IMR-90 (cell line): ENCODE data around the gene CMTR1.

ENCODE experiments used
- BHLHE40 ChIP-seq: fragments of 150-350 bp; IDR thresholded peaks from 2 replicates; pipeline ENCODE4 v1.6.1; 2016; ENCODE audit warnings: mild to moderate bottlenecking, low read depth, low read length
- CEBPB ChIP-seq: IDR thresholded peaks from 2 replicates; pipeline ENCODE4 v1.6.1; 2012; ENCODE audit warnings: low read depth, low read length, improper control_type of control experiment
- CHD1 ChIP-seq: IDR thresholded peaks from 2 replicates; pipeline ENCODE4 v1.6.1; 2012; ENCODE audit warnings: low read depth, low read length, improper control_type of control experiment
- CTCF ChIP-seq: conservative IDR thresholded peaks from 2 replicates; pipeline ENCODE4 v1.5.1; 2012; ENCODE audit warnings: mild to moderate bottlenecking, low read depth, low read length, improper control_type of control experiment
- FOS ChIP-seq: fragments of 150-350 bp; IDR thresholded peaks from 2 replicates; pipeline ENCODE4 v1.6.1; 2016; ENCODE audit warnings: low read depth, low read length
- MAFK ChIP-seq: IDR thresholded peaks from 2 replicates; pipeline ENCODE4 v1.6.1; 2012; ENCODE audit warnings: low read depth, low read length, improper control_type of control experiment
- MAZ ChIP-seq: IDR thresholded peaks from 2 replicates; pipeline ENCODE4 v1.6.1; 2012; ENCODE audit warnings: low read depth, mild to moderate bottlenecking, low read length, improper control_type of control experiment, moderate library complexity, borderline replicate concordance
- MXI1 ChIP-seq: IDR thresholded peaks from 2 replicates; pipeline ENCODE4 v1.6.1; 2012; ENCODE audit warnings: low read depth, mild to moderate bottlenecking, low read length, moderate library complexity, borderline replicate concordance
- POLR2A ChIP-seq: IDR thresholded peaks from 2 replicates; pipeline ENCODE4 v1.6.1; 2012; ENCODE audit warnings: mild to moderate bottlenecking, low read depth, low read length
- RAD21 ChIP-seq: IDR thresholded peaks from 2 replicates; pipeline ENCODE4 v1.6.1; 2012; ENCODE audit warnings: low read length, improper control_type of control experiment
- RFX5 ChIP-seq: IDR thresholded peaks from 2 replicates; pipeline ENCODE4 v1.8.0; 2012; ENCODE audit warnings: low read depth, mild to moderate bottlenecking, low read length, moderate library complexity
- SMC3 ChIP-seq: fragments of 150-350 bp; IDR thresholded peaks from 2 replicates; pipeline ENCODE4 v1.6.1; 2016; ENCODE audit warnings: low read depth, mild to moderate bottlenecking, antibody characterized with exemption, low read length, moderate library complexity
- TF ChIP-seq, protein P1 (sequence below): fragments of 150-350 bp; IDR thresholded peaks from 2 replicates; pipeline ENCODE4 v1.6.1; 2016; ENCODE audit warnings: low read depth, mild to moderate bottlenecking, low read length, moderate library complexity, borderline replicate concordance
- TF ChIP-seq, protein P2 (sequence below): fragments of 150-350 bp; IDR thresholded peaks from 2 replicates; pipeline ENCODE4 v1.6.1; 2017; ENCODE audit warnings: mild to moderate bottlenecking, antibody characterized with exemption, low read length, low read depth

GRCh38 chr6:37409501-37409900 lies 23.5 kb upstream of the CMTR1 start:
- no peak for TF ChIP-seq SMC3
- TF ChIP-seq POLR2A, result no peak
- no peak for TF ChIP-seq CTCF
- no peak for TF ChIP-seq RFX5
- no peak for TF ChIP-seq FOS
- TF ChIP-seq, protein P1, sequence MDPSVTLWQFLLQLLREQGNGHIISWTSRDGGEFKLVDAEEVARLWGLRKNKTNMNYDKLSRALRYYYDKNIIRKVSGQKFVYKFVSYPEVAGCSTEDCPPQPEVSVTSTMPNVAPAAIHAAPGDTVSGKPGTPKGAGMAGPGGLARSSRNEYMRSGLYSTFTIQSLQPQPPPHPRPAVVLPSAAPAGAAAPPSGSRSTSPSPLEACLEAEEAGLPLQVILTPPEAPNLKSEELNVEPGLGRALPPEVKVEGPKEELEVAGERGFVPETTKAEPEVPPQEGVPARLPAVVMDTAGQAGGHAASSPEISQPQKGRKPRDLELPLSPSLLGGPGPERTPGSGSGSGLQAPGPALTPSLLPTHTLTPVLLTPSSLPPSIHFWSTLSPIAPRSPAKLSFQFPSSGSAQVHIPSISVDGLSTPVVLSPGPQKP, result no peak
- TF ChIP-seq RAD21, result no peak
- no peak for TF ChIP-seq MXI1
- no peak for TF ChIP-seq BHLHE40
- TF ChIP-seq CEBPB, result no peak
- TF ChIP-seq MAFK, result no peak
- TF ChIP-seq, protein P2, sequence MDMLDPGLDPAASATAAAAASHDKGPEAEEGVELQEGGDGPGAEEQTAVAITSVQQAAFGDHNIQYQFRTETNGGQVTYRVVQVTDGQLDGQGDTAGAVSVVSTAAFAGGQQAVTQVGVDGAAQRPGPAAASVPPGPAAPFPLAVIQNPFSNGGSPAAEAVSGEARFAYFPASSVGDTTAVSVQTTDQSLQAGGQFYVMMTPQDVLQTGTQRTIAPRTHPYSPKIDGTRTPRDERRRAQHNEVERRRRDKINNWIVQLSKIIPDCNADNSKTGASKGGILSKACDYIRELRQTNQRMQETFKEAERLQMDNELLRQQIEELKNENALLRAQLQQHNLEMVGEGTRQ, result no peak
- TF ChIP-seq MAZ, result no peak
- no peak for TF ChIP-seq CHD1
